ENCODE data around the gene UHRF1. TPM values are rescaled to one million over a fixed set of nuclear protein-coding genes. Genes with fewer than 3 reads are reported as not detected.

The UHRF1 gene
- total and polyA plus RNA-seq, 2 of the 13 experiments (the other 11 are each of a cell fraction or from before 2014, with no cell fraction given) = 6.8 to 78.4 TPM

GRCh38 chr19:5005096-5005495 lies 95.8 kb downstream of the UHRF1 start:
- Histone ChIP-seq H3K36me3 (replicated peaks in 1 of 2; ENCODE audit: control insufficient read depth in 1 of 2, insufficient read depth in 2 of 2, low read length in 2 of 2) (peaks cover 0 to 1% of the 10 kb centered on the region in 2 experiments; a peak in 2 of 5 replicates), H3K9me3 (ENCODE audit: low read length) (no peaks in the 10 kb centered on the region), H3K27me3 (ENCODE audit: control insufficient read depth in 1 of 2, insufficient read depth in 2 of 2, low read length in 2 of 2) (no peaks in the 10 kb centered on the region), H3K79me2 (ENCODE audit: insufficient read depth, low read length) (peaks cover 57% of the 10 kb centered on the region), H3K4me3 (replicated peaks in 1 of 3; ENCODE audit: insufficient read depth in 1 of 3, low read depth in 2 of 3, low read length in 3 of 3) (no peak overlapping the region), H4K20me1 (ENCODE audit: insufficient read depth, low read length) (peaks cover 49% of the 10 kb centered on the region), H3K27ac (ENCODE audit: extremely low read length, insufficient read depth, low read length) (no peak overlapping the region), H3K9ac (ENCODE audit: insufficient read depth, low read depth, low read length) (no peak overlapping the region), H3K4me1 (ENCODE audit: insufficient read depth, low read length) (peaks cover 27% of the 10 kb centered on the region), H3K4me2 (ENCODE audit: low read depth, low read length) (no peak overlapping the region), H2AFZ (ENCODE audit: low read length) (no peak overlapping the region)
- CTCF ChIA-PET (ENCODE audit: low intra/inter-chr PET ratio, low total read pairs) = no interaction called here
- no peak for ATAC-seq
- no TSS peak for BruUV-seq (replicated peaks)
- in situ Hi-C loops (cut with HindIII; ENCODE audit: extremely low pct_ligation_motif_present, low pct_unique_long_range_greater_than_20kb) = no loop called here
- POLR2A ChIA-PET = no interaction called here
- FAIRE-seq = no peak
- WGBS (ENCODE audit: low lambda C conversion rate) = 80% methylated on average over 2 of the region's 5 CpGs
- intact Hi-C loops (cut with micrococcal nuclease; ENCODE audit: unreplicated experiment) = no loop called here
- no peak for DNase-seq (ENCODE audit: low spot score)
- TF ChIP-seq PRMT3 (CRISPR knock-in tag; IDR thresholded peaks at IDR 0.05; ENCODE audit: borderline replicate concordance, low read depth) = no peak
- no peak for TF ChIP-seq THAP8 (CRISPR knock-in tag; IDR thresholded peaks at IDR 0.05; ENCODE audit: borderline replicate concordance)
- TF ChIP-seq KDM3A (CRISPR knock-in tag; IDR thresholded peaks at IDR 0.05; ENCODE audit: low read depth) = no peak
- no peak for TF ChIP-seq CBX1 (IDR thresholded peaks at IDR 0.05; ENCODE audit: low read depth)
- no peak for TF ChIP-seq HDAC2 (CRISPR knock-in tag; IDR thresholded peaks at IDR 0.05)
- TF ChIP-seq JUN (CRISPR knock-in tag; IDR thresholded peaks at IDR 0.05) = no peak
- TF ChIP-seq ZNF670 (CRISPR knock-in tag; IDR thresholded peaks at IDR 0.05; ENCODE audit: borderline replicate concordance) = no peak
- TF ChIP-seq, protein P1, sequence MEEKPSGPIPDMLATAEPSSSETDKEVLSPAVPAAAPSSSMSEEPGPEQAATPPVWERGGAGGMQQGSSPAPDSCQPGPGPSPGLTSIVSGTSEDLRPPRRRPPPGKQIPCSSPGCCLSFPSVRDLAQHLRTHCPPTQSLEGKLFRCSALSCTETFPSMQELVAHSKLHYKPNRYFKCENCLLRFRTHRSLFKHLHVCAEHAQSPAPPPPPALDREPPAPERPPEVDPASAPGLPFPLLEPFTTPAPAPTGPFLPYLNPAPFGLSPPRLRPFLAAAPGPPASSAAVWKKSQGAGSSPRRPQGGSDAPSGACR (CRISPR knock-in tag; IDR thresholded peaks at IDR 0.05) = no peak
- TF ChIP-seq CENPT (CRISPR knock-in tag; IDR thresholded peaks at IDR 0.05; ENCODE audit: low read depth) = no peak
- no peak for TF ChIP-seq ELF4 (CRISPR knock-in tag; IDR thresholded peaks at IDR 0.05; ENCODE audit: borderline replicate concordance)
- TF ChIP-seq YY1 (IDR thresholded peaks at IDR 0.05; ENCODE audit: insufficient read depth, insufficient replicate concordance, low read depth, low read length) = no peak
- TF ChIP-seq ZBTB8A (CRISPR knock-in tag; IDR thresholded peaks at IDR 0.05; ENCODE audit: borderline replicate concordance, low read depth) = no peak
- no peak for TF ChIP-seq ATF1 (CRISPR knock-in tag; IDR thresholded peaks at IDR 0.05)
- TF ChIP-seq, protein P2, sequence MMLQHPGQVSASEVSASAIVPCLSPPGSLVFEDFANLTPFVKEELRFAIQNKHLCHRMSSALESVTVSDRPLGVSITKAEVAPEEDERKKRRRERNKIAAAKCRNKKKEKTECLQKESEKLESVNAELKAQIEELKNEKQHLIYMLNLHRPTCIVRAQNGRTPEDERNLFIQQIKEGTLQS (CRISPR knock-in tag; IDR thresholded peaks at IDR 0.05) = no peak
- TF ChIP-seq, protein P3, sequence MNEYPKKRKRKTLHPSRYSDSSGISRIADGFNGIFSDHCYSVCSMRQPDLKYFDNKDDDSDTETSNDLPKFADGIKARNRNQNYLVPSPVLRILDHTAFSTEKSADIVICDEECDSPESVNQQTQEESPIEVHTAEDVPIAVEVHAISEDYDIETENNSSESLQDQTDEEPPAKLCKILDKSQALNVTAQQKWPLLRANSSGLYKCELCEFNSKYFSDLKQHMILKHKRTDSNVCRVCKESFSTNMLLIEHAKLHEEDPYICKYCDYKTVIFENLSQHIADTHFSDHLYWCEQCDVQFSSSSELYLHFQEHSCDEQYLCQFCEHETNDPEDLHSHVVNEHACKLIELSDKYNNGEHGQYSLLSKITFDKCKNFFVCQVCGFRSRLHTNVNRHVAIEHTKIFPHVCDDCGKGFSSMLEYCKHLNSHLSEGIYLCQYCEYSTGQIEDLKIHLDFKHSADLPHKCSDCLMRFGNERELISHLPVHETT (CRISPR knock-in tag; conservative IDR thresholded peaks at IDR 0.05) = no peak
- TF ChIP-seq TGIF2 (CRISPR knock-in tag; IDR thresholded peaks at IDR 0.05) = no peak
- no peak for TF ChIP-seq ZNF7 (CRISPR knock-in tag; IDR thresholded peaks at IDR 0.05)
- TF ChIP-seq ZNF879 (CRISPR knock-in tag; IDR thresholded peaks at IDR 0.05) = no peak
